ENCODE measurements around the gene MTRF1. TPM values are rescaled to one million over a fixed set of nuclear protein-coding genes. Genes with fewer than 3 reads are reported as not detected.

MTRF1 gene
- total RNA-seq, 4 donors from 2014 or later: 11.3 to 14.0 (median 12.2) TPM

DNA sequence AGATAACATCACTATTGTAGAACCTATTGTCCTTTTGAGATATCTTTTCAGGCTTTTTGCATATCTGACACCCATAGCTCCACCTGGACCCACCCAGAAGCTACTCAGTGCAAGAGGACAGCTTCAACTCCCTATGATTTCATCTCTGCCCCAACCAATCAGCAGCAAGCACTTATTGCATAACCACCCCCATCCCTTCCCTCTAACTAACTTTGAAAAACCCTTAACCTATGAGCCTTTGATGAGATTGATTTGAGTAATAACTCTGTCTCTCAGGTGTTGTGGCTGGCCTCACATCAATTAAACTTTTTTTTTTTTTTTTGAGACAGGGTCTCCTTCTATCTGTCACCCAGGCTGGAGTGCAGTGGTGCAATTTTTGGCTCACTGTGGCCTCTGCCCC, 13.4 kb upstream of the MTRF1 start:
- DNase-seq: no peak
- intact Hi-C loops (cut with DNase I): no loop called here

DNA sequence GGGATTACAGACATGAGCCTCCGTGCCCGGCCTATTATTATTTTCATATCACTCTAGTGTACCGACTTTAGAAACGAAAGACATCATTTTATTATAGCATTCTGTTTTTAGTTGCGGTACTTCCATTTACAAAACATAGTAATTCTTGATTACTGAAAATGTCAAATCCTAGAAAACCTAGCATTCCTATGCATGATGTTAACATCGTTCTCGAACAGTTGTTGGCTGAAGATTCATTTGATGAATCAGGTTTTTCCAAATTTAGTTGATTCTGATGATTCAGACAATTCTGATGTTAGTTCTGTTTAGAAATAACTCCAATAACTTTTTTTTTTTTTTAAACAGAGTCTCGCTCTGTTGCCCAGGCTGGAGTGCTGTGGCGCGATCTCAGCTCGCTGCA, 11.5 kb upstream of the MTRF1 start:
- intact Hi-C loops (cut with DNase I): no loop called here
- Histone ChIP-seq H3K9me3 (no peaks in the 10 kb centered on the region), H3K4me3 (no peak overlapping the region), H3K27me3 (no peaks in the 10 kb centered on the region), H3K36me3 (no peaks in the 10 kb centered on the region), H3K27ac (no peak overlapping the region), H3K4me1 (no peaks in the 10 kb centered on the region)
- no peak for DNase-seq
- WGBS, 2 donors: 88% methylated on average over 10 to 11 of the region's 11 CpGs
- no peak for TF ChIP-seq POLR2A (IDR thresholded peaks at IDR 0.05)
- TF ChIP-seq, protein P1, sequence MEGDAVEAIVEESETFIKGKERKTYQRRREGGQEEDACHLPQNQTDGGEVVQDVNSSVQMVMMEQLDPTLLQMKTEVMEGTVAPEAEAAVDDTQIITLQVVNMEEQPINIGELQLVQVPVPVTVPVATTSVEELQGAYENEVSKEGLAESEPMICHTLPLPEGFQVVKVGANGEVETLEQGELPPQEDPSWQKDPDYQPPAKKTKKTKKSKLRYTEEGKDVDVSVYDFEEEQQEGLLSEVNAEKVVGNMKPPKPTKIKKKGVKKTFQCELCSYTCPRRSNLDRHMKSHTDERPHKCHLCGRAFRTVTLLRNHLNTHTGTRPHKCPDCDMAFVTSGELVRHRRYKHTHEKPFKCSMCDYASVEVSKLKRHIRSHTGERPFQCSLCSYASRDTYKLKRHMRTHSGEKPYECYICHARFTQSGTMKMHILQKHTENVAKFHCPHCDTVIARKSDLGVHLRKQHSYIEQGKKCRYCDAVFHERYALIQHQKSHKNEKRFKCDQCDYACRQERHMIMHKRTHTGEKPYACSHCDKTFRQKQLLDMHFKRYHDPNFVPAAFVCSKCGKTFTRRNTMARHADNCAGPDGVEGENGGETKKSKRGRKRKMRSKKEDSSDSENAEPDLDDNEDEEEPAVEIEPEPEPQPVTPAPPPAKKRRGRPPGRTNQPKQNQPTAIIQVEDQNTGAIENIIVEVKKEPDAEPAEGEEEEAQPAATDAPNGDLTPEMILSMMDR (IDR thresholded peaks at IDR 0.05): no peak

More for the DNA sequence above, 13.4 kb upstream of the MTRF1 start:
- Histone ChIP-seq H3K4me3 (no peak overlapping the region), H3K27me3 (no peaks in the 10 kb centered on the region), H3K27ac (no peak overlapping the region), H3K9me3 (no peaks in the 10 kb centered on the region), H3K36me3 (no peaks in the 10 kb centered on the region), H3K4me1 (no peaks in the 10 kb centered on the region)
- TF ChIP-seq POLR2A (IDR thresholded peaks at IDR 0.05): no peak
- TF ChIP-seq, protein P1 (IDR thresholded peaks at IDR 0.05): no peak

DNA sequence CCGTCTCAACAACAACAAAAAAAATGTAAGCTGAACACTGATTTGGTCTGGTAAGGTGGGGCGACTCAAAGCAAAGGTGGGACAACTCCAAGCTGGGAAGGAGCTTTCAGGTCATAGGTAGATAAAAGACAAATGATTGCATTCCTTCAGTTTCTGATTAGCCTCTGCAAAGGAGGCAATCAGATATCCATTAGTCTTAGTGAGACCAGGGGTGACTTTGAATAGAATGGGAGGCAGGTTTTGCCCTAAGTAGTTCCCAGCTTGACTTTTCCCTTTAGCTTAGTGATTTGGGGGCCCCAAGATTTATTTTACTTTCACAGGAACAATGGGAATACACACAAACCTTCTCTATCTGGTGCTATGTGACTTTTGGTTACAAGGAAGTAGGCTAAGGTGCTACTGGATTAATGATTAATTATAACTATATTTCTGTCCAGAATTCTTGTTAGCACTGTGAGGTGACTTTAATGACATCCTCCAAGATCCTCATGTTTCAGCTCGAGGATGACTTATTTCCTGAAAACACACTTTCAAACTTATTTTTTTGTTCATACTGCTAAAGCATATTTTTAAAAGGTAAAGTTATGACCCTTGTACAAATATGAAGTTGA, 10.6 kb upstream of the MTRF1 start:
- 65 to 75% methylated on average over 3 of the region's 3 CpGs for WGBS, 2 donors

DNA sequence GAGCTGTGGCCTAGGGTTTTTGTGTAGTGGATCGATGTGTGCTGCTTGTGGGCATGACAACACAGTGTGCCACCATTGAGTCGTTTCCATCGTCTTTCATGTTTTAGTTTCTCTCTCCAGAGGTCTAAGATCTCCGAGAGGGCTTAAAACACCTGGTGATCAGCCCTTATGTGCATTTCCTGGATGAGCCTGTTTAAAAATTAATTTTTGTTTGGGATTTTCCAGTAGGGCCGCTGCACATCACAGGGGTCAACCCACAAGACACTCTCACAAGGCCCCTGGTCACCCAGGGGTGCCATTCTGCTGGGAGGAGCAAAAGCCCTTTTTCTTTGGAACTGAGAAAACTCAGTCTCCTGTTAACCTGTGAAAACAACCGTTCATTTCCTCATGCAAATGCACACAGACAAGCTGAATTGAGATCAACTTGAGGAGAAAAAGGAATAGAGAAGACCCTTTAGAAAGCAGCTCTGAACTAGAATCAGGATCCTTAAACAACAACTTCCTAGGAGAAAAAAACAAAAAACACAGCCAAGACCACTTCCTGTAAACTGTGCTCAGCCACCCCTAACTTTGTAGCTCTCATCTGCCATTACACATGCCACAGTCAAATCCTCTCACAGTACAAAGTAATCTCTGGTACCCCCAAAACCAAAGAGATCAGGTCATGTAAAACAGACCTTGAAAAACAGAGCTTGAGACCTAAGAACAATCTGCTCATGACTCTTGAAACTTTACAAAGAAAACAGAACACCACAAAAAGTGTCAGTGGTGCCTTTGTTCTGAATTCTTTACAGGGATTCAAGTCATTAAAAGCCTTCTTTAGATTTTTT, 8.3 kb upstream of the MTRF1 start:
- TF ChIP-seq POLR2A (IDR thresholded peaks at IDR 0.05): no peak
- TF ChIP-seq, protein P1 (IDR thresholded peaks at IDR 0.05): no peak
- no peaks in the 10 kb centered on the region for H3K27me3 ChIP-seq
- H3K4me3 ChIP-seq: no peak overlapping the region
- H3K27ac ChIP-seq: no peak overlapping the region
- no peak for DNase-seq
- WGBS, 2 donors: 72 to 85% methylated on average over 6 of the region's 6 CpGs
- H3K9me3 ChIP-seq: peaks cover 0 to 23% (median 8%) of the 10 kb centered on the region in 3 donors
- intact Hi-C loops (cut with DNase I): no loop called here
- no peaks in the 10 kb centered on the region for H3K36me3 ChIP-seq
- H3K4me1 ChIP-seq: no peaks in the 10 kb centered on the region

More for the DNA sequence above, 10.6 kb upstream of the MTRF1 start:
- H3K4me3 ChIP-seq: no peak overlapping the region
- intact Hi-C loops (cut with DNase I): no loop called here
- H3K36me3 ChIP-seq: no peaks in the 10 kb centered on the region
- TF ChIP-seq POLR2A (IDR thresholded peaks at IDR 0.05): no peak
- TF ChIP-seq, protein P1 (IDR thresholded peaks at IDR 0.05): no peak
- H3K27me3 ChIP-seq: no peaks in the 10 kb centered on the region
- no peak for DNase-seq
- H3K27ac ChIP-seq: no peak overlapping the region
- H3K9me3 ChIP-seq: peaks cover 0 to 7% (median 0%) of the 10 kb centered on the region in 3 donors
- H3K4me1 ChIP-seq: no peaks in the 10 kb centered on the region

DNA sequence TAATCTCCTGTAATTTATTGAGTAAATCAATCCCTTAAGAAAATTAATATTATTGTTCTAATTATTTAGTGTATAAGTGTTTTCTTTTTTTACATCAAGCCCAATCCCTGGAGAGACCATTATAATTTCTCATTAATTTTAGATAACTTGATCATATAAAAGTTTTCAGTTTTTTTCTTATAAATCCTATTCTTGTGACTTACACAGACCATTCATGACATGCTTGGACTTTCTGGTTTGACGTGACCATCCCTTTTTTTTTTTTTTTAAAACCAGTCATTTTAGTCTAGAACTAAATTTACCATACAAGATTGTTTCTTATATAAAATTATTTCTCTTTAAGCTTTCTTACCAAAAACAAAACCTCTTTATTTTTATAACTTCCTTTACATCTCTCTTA, 5.4 kb upstream of the MTRF1 start:
- H3K27me3 ChIP-seq: no peaks in the 10 kb centered on the region
- no peak for TF ChIP-seq POLR2A (IDR thresholded peaks at IDR 0.05)
- TF ChIP-seq, protein P1 (IDR thresholded peaks at IDR 0.05): no peak
- peaks cover 0 to 3% (median 0%) of the 10 kb centered on the region in 3 donors for H3K4me1 ChIP-seq
- no peak overlapping the region for H3K27ac ChIP-seq
- peaks cover 0 to 23% (median 8%) of the 10 kb centered on the region in 3 donors for H3K9me3 ChIP-seq
- no peak overlapping the region for H3K4me3 ChIP-seq
- 11 to 21% methylated on average over 1 of the region's 1 CpG for WGBS, 2 donors
- no peak for DNase-seq
- H3K36me3 ChIP-seq: no peaks in the 10 kb centered on the region
- intact Hi-C loops (cut with DNase I): no loop called here
